AG09319 (cell line): Measurements from ENCODE around the gene ANO9.

Source experiments
- DNase-seq: peaks from one replicate; pipeline ENCODE4 v3.0.0-alpha.2; 2010; ENCODE audit warnings: low read depth; ENCODE audit errors: extremely low read depth
- CTCF ChIP-seq: IDR thresholded peaks from 2 replicates; pipeline ENCODE4 v1.5.1; 2011; ENCODE audit warnings: low read depth, mild to moderate bottlenecking, inconsistent platforms, low read length, moderate library complexity

Gene ANO9

GRCh38 chr11:450809-451451 lies 9.1 kb upstream of the ANO9 start:
- no peak for DNase-seq
- TF ChIP-seq CTCF, result no peak; the same call in none of the 2 replicates

- TF ChIP-seq CTCF, result no peak
- DNase-seq, result peak; percentile 82
These were observed 8.3 kb upstream of the ANO9 start, which contains the start of gene PTDSS2 for GRCh38 chr11:449889-450808. PTDSS2 (plus strand) TSS chr11:450279; CDS start chr11:450456, 177 bp downstream.

- DNase-seq, result peak; percentile 60
- peak; percentile 91 for TF ChIP-seq CTCF
These were observed 6.3 kb upstream of the ANO9 start for GRCh38 chr11:447923-448731.

- TF ChIP-seq CTCF, result no peak
- no peak for DNase-seq
These were observed 5.1 kb upstream of the ANO9 start for GRCh38 chr11:446891-447290.

GRCh38 chr11:445765-446588 lies 4.2 kb upstream of the ANO9 start:
- TF ChIP-seq CTCF, result no peak
- no peak for DNase-seq

- DNase-seq, result no peak
- no peak for TF ChIP-seq CTCF
These were observed 2.8 kb upstream of the ANO9 start for GRCh38 chr11:444396-445144.
